HG03378 (cell line): ENCODE results near the gene TMEM170A.
"Not testable (repeated sequence)": the region's sequence is repeated elsewhere in the genome, so short reads cannot be mapped to it uniquely, and the experiment has no call there.

Source experiments
- ATAC-seq: cut with Tn5 transposase; IDR thresholded peaks from one replicate; pipeline ENCODE4 v1.9.1; 2021; ENCODE audit warnings: mild to moderate bottlenecking, moderate library complexity; ENCODE audit not compliant: unreplicated experiment

Gene TMEM170A

GRCh38 chr16:75456971-75457370 is 7.5 kb downstream of the TMEM170A start:
- no peak for ATAC-seq

- ATAC-seq: not testable (repeated sequence)
These were observed 8.0 kb downstream of the TMEM170A start for GRCh38 chr16:75456486-75456885.

DNA sequence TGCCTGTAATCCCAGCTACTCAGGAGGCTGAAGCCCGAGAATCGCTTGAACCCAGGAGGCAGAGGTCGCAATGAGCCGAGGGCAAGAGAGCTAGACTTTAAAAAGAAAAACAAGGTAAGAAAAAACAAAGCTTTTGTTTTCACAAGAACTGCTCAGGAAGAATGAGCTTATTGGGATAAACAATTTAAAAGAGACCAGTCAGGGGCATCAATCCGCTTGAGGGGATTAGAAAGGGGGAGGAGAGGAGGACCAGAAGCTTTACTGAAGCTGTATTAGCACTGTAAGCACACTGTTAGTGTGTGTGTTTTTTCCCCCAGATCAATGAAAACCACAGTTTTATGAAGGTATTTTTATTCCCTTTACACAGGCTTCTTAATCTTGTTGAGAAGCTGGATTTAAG is 8.8 kb downstream of the TMEM170A start:
- no peak for ATAC-seq

DNA sequence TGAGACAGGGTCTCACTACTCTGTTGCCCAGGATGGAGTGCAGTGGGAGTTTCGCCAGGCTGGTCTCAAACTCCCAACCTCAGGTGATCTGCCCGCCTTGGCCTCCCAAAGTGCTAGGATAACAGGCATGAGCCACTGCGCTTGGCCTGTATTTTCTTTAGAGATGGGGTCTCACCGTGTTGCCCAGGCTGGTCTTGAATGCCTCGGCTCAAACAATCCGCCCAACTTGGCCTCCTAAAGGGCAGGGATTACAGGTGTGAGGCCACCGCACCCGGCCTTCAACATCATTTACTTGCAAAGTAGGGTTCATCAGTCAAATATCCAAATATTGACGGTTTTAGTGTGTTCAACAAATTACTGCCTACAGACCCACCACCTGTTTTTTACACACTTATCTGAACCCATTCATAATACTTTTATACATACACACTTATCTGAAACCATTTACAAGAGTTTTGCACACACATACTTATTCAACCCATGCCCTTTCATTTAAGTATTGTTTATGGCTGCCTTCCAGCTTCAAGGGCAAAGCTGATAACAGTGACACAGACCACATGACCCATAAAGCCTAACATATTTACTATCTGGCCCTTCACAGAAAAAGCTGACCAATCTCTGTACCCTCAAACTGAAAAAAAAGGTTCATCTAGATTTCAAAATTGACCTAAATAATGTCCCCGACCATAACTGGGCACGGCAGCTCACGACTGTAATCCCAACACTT is 11.9 kb downstream of the TMEM170A start:
- ATAC-seq: no peak

- no peak for ATAC-seq
These were observed 18.1 kb downstream of the TMEM170A start for GRCh38 chr16:75446416-75446815.

DNA sequence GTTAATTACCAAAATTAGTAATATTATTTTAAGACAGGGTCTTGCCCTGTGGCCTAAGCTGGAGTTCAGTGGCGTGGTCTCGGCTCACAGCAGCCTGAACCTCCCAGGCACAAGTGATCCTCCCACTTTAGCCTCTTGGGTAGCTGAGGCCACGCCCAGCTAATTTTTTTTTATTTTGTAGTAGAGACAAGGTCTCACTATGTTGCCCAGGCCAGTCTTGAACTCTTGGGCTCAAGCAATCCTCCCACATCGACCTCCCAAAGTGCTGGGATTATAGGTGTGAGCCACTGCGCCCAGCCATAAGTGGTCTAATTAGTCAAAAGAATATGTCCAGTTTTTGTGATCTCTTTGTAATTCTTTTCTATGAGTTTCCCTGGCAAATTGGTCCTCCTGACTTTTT is 19.2 kb downstream of the TMEM170A start:
- ATAC-seq: no peak

GRCh38 chr16:75443298-75443697 is 21.2 kb downstream of the TMEM170A start:
- no peak for ATAC-seq

GRCh38 chr16:75433732-75434413 is 30.6 kb downstream of the TMEM170A start:
- ATAC-seq: peak; percentile 77

DNA sequence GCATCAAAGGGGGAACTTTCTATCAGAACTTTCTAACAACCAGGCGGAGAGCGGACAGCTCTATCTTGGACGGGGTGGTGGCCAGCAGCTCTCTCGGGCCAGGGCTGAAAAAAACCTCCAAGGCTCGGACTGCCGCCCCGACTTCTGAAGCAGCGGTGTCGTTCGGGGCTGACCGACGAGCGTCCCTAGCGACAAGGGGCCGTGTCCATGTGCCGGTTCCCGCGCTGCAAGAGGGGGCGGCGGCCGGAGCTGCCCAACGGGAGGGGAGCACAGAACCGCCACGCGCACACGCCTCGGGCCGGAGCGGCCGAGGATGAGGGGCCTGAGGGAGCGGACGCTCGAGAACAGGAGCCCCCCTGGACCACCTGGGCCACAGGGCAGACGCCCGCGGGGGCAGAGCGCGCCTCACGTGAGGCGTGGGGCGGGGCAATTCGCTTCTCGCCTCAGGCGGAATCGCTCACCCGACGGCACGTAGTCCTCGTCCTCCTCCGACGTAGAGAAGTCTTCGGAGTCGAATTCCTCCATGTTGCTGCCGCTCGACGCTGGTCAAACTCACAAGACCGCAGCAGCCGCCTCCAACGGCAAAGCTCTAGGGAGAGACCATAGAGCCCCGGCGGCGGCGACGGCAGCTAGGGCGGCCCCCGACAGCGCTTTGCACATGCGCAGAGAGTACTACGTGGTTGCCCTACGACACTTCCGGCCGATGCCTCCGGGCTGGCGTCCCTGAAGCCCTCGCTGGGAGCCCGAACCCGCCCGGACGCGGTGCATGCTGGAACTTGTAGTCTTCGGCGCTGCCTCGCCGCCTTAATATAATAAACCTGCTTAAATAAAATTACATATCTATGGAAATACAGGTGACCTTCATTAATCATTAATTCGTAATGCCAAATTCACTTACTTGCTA is 31.4 kb downstream of the TMEM170A start, which contains the start of gene CFDP1:
TSS of gene CFDP1 (minus strand) at position 676 of the 904 bp plus-strand sequence. CDS start at position 525, 151 bp downstream.
- ATAC-seq: peak; percentile 87

DNA sequence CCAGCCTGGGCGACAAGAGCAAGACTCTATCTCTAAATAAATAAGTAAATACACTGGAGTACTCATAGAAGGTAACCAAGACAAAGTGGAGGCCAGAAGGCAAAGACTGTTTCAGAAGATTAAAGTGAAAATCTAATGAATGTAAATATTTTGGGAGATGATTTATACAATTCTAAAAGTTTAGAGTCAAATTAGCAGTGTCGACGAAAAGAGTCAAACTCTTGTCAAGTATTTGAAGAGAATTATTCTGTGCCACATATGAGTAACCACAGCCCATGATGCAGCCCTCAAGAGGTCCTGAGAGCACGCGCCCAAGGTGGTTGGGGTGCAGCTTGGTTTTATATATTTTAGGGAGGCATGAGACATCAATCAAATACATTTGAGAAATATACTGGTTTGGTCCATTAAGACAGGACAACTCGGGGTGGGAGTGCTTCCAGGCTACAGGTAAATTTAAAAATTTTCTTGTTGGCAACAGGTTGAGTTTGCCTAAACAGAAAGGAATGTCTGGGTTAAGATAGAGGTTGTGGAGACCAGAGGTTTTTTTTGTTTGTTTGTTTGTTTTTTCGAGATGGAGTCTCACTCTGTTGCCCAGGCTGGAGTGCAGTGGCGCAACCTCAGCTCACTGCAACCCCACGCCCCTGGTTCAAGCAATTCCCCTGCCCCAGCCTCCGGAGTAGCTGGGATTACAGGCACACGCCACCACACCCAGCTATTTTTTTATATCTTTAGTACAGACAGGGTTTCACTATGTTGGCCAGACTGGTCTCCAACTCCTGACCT is 34.7 kb downstream of the TMEM170A start:
- no peak for ATAC-seq

DNA sequence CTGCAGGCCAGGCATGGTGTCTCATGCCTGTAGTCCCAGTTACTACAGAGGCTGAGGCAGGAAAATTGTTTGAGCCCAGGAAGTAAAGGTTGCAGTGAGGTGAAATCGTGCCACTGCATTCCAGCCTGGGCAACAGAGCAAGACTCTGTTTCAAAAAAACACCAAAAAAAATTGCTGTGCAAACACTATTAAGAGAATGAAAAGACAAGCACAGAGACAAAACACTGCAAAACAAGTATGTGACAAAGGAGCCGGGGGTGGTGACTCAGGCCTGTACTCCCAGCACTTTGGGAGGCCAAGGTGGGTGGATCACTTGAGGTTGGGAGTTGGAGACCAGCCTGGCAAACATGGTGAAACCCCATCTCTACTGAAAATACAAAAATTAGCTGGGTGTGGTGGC is 38.0 kb downstream of the TMEM170A start:
- not testable (repeated sequence) for ATAC-seq

DNA sequence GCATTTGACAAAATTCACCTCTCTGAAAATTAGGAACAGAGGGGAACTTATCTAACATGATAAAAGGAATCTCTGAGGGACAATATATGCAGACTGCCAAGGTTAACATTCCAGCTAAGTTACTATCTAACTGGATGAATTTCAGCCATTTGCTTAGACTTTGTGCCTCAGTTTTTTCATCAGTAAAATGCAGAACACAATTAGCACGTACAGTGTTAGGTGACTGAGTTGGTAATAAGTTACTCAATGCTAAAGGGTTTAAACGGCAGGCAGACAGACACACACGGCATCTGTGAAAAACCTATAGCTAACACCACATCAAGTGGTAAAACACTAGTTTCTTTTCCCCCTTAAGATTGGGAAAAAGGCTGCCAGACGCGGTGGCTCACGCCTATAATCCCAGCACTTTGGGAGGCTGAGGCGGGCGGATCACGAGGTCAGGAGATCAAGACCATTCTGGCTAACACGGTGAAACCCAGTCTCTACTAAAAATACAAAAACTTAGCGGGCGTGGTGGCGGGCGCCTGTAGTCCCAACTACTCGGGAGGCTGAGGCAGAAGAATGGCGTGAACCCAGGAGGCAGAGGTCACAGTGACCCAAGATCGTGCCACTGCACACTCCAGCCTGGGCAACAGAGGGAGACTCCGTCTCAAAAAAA is 40.3 kb downstream of the TMEM170A start:
- ATAC-seq: not testable (repeated sequence)

GRCh38 chr16:75423723-75424104 is 40.8 kb downstream of the TMEM170A start:
- ATAC-seq: no peak

GRCh38 chr16:75421820-75422126 is 42.7 kb downstream of the TMEM170A start:
- no peak for ATAC-seq

DNA sequence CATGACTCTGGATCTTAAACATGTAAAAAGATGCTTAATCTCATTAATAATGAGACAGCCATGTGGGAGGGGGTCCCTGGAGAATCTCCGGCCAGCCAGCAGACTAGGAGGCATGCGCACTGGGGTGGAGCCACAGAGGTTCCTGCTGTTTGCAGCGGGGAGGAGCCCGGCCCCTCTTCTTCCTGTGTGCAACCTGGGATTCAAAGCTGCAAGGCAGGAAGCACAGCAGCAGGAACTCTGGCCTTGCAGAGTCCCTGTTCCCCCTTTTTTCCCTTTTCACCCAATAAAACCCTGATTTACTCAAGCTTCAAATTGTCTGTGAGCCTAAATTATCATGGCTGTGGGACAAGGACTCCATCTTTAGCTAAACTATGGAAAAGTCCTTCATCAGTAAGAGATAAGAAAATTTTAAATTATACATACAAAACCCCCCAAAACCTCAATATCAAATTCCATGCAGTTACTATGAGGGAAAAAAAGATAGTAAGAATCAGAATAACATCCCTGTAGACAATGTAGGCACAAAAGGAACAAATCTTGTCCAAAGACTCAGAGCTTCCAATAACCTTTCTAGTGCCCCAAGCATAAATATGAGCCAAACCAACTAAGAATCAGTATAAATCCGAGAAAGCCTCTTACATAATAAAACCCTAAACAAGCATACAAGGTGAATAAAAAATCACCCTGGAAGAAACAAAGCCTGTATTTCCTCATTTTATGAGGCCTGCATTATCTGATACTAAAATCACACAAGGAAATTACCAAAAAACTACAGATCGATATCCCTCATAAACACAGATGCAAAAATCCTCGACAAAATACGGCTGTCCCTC is 43.3 kb downstream of the TMEM170A start:
- ATAC-seq: peak; percentile 65

GRCh38 chr16:75416904-75417565 is 47.5 kb downstream of the TMEM170A start:
- ATAC-seq: no peak

- ATAC-seq: no peak
These were observed 49.2 kb downstream of the TMEM170A start for GRCh38 chr16:75415169-75415905.

DNA sequence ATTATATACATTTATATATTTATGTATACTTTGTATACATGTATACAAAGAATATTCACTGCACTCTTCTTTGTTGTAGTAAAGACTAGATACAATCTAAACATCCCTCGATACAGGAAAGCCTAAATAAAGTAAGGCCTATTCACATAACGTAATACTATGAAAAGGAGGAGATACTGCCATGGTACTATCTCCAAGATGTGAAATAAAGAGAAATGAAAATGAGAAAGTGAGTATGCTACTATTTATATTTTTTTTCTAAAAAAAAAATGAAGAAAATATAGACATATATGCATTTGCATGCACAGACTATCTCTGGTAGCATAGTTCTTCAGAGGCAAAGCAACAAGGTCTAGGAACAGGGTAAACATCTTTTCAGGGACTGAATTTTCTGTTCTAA is 50.5 kb downstream of the TMEM170A start:
- no peak for ATAC-seq
